HG02981 (cell line): ENCODE results near the gene TXNDC17.
"Not testable (repeated sequence)": the region's sequence is repeated elsewhere in the genome, so short reads cannot be mapped to it uniquely, and the experiment has no call there.

Experiments used
- ATAC-seq: cut with Tn5 transposase; IDR thresholded peaks from one replicate; pipeline ENCODE4 v1.9.1; 2021; ENCODE audit warnings: mild to moderate bottlenecking, moderate library complexity; ENCODE audit not compliant: unreplicated experiment

Gene TXNDC17

DNA sequence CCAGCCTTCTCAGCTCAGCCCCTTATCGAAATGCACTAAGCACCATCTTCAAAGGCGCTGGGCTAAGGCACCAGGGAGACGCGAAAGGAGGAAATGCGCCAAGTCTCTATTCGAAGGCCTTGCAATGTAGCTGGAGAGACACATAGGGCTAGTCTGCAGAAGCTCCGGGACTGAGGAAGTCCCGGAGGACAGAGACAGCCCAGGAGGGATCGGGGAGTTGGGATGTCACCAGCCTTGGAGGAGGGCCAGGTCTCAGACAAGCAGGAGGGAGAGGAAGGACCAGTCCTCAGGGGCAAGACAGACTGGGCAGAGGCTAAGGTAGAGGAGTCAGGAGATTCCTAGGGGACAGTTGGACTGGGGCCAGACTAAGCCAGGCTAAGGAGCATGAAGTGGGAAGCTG, 19.2 kb downstream of the TXNDC17 start:
- ATAC-seq: no peak

DNA sequence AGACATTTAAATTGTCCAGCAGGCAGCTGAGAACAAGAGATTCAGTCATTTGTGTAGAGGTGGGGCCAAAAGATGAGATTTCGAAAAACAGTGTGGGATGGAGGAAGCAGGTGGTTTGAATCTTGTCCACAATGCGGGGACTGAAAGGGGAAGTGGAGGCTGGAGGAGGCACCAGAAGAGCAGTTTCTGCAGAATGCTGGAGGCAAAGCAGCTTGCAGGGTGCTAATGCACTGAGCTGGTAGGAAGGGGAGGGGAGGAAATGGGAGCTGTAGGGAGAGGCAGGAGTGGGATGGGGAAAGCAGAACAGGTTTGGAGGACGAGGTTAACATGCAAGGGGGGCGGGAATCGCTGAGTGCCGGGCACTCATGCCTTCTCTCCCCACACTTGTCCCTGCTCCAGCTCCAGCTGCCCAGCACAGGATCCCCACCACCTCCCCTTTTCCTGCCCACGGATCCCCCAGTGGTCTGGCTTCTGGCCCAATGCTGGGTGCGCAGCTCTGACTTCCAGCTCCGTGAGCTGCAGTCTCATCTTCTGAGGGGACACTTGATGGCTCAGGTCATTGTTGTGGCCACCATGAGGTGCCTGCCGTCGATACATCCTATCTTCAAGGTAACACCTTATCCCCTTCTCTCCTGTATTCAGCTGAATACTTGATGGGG, 20.1 kb downstream of the TXNDC17 start:
- no peak for ATAC-seq

DNA sequence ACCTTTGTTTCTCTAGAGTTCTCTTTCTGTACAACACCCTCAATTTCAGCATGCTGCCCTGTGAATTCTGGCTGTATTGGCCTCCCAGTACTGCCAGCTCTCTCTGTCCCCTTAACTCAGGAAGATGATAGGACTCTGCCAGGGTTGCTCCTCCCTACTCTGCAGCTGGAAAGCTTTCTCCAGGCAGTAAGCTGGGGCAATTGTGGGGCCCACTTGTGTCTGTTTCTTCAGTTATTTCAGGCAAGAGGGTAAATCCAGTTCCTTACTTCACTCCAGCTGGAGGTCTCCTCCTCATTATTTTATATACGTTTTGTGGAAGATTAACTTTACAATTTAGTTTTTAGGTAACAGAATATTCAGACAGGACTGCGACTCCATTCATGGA, 20.6 kb downstream of the TXNDC17 start:
- no peak for ATAC-seq

DNA sequence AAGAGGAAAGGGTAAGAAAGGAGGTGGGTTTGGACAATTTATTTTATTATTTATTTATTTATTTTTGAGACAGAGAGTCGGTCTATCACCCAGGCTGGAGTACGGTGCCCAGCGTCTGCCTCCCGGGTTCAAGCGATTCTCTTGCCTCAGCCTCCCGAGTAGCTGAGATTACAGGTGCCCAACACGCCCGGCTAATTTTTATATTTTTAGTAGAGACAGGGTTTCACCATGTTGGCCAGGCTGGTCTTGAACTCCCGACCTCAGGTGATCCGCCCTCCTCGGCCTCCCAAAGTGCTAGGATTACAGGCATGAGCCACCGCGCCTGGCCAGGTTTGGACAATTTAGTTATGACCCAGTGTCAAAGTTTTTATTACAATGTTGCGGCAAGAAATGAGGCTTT, 22.3 kb downstream of the TXNDC17 start:
- ATAC-seq: not testable (repeated sequence)

DNA sequence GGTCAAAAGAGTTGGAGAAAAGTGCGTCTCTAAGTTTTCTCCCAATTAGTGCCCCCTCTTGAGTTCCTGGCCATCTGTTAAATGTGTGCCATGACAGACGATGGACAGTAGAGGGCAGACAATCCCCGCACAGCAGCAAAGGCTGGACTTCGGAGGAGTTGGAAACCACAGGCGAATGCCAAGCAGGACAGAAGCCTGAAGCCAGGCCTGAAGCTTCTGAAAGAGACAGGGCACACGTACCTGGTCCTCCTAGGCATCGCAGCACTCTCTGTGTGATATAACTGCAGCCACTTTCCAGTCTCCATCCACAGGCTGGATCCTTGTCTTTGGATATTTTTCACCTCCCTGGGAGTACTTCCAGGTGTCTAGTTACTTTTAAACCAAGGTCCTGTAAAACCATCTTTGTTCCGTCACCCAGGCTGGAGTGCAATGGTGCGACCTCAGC, 25.2 kb downstream of the TXNDC17 start:
- ATAC-seq: no peak

DNA sequence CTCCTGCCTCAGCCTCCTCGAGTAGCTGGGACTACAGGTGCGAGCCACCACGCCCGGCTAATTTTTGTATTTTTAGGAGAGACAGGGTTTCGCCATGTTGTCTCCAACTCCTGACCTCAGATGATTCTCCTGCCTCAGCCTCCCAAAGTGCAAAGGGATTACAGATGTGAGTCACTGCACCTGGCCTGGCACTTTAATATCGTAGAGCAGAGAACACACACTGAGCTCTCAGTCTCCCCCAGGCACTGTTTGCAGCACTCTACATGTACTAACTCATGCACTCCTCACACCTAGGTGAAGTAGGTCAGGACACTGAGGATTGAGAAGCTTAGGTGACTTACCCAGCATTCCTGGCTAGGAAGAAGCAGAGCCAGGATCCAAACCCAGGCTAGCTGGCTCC, 25.7 kb downstream of the TXNDC17 start:
- no peak for ATAC-seq

- no peak for ATAC-seq
Measured at GRCh38 chr17:6667516-6667915, 26.7 kb downstream of the TXNDC17 start.

GRCh38 chr17:6668219-6668618, 27.4 kb downstream of the TXNDC17 start:
- no peak for ATAC-seq

GRCh38 chr17:6668727-6669425, 28.0 kb downstream of the TXNDC17 start:
- no peak for ATAC-seq

DNA sequence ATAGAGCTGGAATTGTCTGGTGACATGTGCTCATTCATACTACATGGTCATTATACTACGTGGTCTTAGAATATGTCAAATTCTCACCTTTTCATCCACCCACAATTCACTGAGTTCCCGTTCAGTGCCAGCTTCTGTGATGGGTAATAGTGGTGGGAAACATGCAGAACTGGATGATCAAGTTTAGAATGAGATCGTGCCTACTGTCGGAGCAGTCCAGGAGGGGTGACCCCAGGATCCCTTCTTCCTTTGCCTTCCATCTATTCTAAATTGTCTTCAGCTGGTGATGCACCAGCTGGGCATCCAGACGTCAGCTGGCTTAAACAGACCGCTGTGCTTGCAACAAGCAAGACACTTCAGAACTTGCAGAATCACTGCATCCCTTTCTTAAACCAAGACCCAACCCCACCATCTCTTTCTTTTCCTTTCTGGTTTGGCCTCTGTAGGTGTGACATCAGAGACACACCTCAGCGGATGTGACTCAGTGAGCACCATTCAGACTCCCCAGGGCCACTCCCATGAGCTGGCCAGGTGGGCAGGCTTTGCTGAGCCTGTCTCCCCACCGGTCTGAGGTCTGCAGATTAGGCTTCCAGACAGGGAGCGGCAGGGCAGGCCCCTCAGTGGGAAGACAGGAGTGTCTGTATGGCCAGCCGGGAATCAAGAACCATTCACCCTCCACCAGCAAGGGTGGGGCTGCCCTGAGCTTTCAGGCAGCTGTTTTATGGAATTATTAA, 28.8 kb downstream of the TXNDC17 start:
- ATAC-seq: no peak

DNA sequence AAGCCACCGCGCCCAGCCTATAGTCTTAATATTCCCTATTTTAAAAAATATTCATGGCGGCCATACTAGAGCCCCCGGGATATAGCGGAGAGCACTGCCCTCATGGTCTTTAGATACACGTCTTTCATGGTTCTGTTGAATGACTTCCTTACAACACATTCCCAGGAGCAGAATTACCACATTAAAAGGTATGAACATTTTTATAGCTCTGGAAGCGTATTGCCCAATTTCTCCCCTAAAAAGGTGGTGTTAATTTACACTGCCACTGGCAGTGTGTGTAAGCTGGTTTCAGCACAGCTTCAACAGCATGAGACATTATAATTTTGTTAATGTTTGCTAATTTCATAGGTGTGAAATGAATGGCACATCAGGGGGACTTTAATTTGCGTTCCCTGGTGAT, 29.7 kb downstream of the TXNDC17 start:
- ATAC-seq: no peak

DNA sequence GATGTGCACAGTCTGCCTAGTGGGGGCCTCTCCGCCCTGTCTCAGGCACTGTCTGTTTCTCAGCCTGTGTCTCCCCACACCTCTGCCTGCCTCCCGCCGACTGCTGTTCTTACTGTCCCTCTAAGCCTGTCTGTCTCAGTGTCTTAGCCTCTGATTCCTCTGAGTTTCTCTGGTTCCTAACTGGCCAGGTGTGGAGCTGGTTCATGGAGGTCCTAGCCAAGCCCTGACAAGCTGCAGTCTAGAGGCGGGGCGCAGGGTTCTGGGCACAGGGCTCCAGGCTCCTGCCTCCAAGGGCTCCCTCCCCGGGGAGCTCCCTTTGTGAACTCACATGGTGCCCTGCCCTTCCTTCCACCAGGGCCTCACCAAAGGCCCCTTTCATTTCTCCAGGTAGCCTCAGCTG, 30.1 kb downstream of the TXNDC17 start:
- ATAC-seq: no peak

DNA sequence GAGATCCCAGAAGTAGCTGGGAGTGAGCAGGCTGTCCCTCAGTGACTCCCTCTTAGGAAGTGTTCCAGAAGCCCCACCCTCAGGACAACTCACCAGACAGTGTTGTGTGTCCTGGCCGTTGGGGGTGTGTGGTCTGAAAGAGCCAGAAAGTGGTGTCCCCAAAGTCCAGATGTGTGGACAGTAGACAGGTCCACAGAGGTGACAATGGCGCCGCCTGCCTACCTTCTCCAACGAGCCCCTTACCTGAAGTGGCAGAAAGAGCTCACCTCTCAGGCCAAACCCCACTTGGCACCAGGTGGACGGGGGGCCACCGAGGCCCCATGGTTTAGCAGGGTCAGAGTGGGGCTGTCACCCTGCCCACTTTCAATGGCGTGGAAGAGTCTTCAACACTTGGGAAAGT, 30.6 kb downstream of the TXNDC17 start:
- no peak for ATAC-seq

DNA sequence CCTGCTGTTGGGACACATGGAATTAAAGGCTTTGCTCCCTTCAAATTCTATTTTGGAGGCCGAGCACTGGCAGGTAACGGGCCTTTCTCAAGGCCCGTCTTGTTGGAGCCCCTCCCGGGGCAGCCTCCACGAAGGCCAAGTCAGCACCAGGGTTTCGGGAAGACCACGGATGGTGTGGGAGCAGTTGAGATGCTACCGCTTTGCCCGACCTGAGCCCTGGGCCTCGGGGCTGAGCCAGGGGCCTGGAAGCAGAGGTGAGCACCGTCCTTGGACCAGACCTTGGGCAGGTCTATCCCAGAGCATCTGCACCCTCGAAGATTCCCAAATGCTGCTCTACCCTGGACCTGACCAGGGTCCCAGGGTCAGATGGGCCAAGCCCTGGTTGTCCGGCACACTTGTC, 33.7 kb downstream of the TXNDC17 start:
- no peak for ATAC-seq

DNA sequence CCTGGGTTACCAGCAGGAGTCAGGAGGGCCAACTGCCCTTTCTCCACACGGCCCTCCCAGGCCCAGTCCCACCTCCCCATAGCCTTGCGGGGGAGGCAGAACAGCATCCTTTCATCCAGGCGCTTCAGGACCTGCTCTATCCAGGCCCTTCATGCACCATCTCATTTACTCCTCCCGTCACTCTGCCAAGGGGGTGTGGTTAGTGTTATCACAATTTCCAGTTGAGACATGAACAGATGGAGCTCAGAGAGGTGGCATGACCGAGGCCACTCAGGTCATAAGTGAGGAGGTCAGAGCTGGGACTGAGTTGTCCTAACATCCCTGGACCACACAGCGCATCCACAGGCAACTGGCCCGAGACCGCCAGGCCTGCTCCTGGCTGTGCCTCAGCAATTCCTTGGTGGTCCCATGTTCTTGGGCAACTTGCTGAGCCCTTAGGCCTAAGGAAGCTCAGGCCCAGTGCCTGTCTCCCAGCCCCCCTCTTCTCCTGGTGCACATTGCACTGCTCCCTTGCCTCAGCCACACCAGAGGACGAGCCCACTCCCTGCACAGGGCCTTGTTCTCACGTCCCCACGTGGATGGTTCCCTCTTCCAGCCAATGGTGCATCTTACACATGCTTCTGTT, 34.5 kb downstream of the TXNDC17 start:
- ATAC-seq: no peak

- ATAC-seq: no peak
Measured at GRCh38 chr17:6676802-6677157, 35.9 kb downstream of the TXNDC17 start.

- no peak for ATAC-seq
Measured at GRCh38 chr17:6677158-6677831, 36.4 kb downstream of the TXNDC17 start.

GRCh38 chr17:6677946-6678345, 37.1 kb downstream of the TXNDC17 start:
- no peak for ATAC-seq

DNA sequence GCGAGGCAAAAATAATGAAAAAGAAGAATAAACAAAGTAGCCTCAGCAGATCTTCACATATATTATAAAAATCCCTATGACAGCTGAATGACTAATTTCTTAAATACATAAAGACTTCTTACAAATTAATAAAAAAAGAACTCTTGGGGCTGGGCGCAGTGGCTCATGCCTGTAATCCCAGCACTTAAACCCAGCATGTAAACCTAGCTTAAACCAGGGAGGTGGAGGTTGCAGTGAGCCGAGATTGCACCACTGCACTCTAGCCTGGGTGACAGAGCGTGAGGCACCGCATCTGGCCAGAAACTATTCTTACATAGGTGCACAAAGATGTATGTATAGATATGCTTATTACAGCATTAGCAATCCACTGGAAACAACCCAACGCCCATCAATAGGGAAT, 38.4 kb downstream of the TXNDC17 start:
- no peak for ATAC-seq

DNA sequence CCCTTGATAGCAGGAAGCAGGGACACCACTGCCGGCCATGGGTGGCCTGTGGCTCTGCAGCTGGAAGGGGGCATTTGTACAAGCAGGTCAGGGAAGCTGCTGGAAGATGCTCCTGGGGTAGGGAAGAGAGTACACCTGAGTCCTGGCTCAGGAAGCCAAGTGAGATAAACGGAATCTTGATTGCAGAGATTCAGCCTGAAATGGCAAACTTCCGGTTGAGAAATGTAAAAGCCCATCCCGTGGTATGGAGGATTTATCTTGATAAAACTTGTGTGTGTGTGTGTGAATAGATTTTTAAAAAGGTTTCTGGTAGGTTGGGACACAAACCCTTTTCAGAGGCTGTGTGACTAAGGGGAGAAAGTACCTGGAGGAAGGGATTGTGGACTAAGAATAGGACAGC, 40.3 kb downstream of the TXNDC17 start:
- no peak for ATAC-seq

- ATAC-seq: no peak
Measured at GRCh38 chr17:6681671-6682070, 40.8 kb downstream of the TXNDC17 start.
